ENCODE results near the gene SLC6A3. TPM values are rescaled to one million over a fixed set of nuclear protein-coding genes. Genes with fewer than 3 reads are reported as not detected.

The SLC6A3 gene
- total and polyA plus RNA-seq, 2 of the 13 experiments (the other 11 are each of a cell fraction or from before 2014, with no cell fraction given), result 0.01 TPM; not detected in 1

- Histone ChIP-seq H3K27me3 (ENCODE audit: control insufficient read depth in 1 of 2, insufficient read depth in 2 of 2, low read length in 2 of 2) (peaks cover 23 to 55% of the 10 kb centered on the region in 2 experiments), H3K27ac (ENCODE audit: extremely low read length, insufficient read depth, low read length) (no peak overlapping the region), H3K79me2 (ENCODE audit: insufficient read depth, low read length) (no peaks in the 10 kb centered on the region), H3K4me2 (ENCODE audit: low read depth, low read length) (no peak overlapping the region), H3K9me3 (ENCODE audit: low read length) (no peaks in the 10 kb centered on the region), H3K36me3 (replicated peaks in 1 of 2; ENCODE audit: control insufficient read depth in 1 of 2, insufficient read depth in 2 of 2, low read length in 2 of 2) (no peaks in the 10 kb centered on the region), H4K20me1 (ENCODE audit: insufficient read depth, low read length) (peaks cover 4% of the 10 kb centered on the region; the same call in 1 of the 2 replicates), H3K9ac (ENCODE audit: insufficient read depth, low read depth, low read length) (no peak overlapping the region), H3K4me1 (ENCODE audit: insufficient read depth, low read length) (no peaks in the 10 kb centered on the region), H2AFZ (ENCODE audit: low read length) (no peak overlapping the region), H3K4me3 (replicated peaks in 1 of 3; ENCODE audit: insufficient read depth in 1 of 3, low read depth in 2 of 3, low read length in 3 of 3) (no peak overlapping the region)
- ATAC-seq, result no peak
- TF ChIP-seq HNF4A (CRISPR knock-in tag; IDR thresholded peaks at IDR 0.05), result no peak
- TF ChIP-seq CSRNP2 (CRISPR knock-in tag; conservative IDR thresholded peaks at IDR 0.05; ENCODE audit: low read depth), result no peak
- TF ChIP-seq, protein P1, sequence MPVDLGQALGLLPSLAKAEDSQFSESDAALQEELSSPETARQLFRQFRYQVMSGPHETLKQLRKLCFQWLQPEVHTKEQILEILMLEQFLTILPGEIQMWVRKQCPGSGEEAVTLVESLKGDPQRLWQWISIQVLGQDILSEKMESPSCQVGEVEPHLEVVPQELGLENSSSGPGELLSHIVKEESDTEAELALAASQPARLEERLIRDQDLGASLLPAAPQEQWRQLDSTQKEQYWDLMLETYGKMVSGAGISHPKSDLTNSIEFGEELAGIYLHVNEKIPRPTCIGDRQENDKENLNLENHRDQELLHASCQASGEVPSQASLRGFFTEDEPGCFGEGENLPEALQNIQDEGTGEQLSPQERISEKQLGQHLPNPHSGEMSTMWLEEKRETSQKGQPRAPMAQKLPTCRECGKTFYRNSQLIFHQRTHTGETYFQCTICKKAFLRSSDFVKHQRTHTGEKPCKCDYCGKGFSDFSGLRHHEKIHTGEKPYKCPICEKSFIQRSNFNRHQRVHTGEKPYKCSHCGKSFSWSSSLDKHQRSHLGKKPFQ (CRISPR knock-in tag; IDR thresholded peaks at IDR 0.05; ENCODE audit: insufficient replicate concordance), result no peak
- TF ChIP-seq ZSCAN20 (CRISPR knock-in tag; IDR thresholded peaks at IDR 0.05; ENCODE audit: borderline replicate concordance), result no peak
- 56% methylated on average over 9 of the region's 13 CpGs for WGBS (ENCODE audit: low lambda C conversion rate)
- POLR2A ChIA-PET, result no interaction called here
- BruUV-seq (replicated peaks), result no TSS peak
- in situ Hi-C loops (cut with HindIII; ENCODE audit: extremely low pct_ligation_motif_present, low pct_unique_long_range_greater_than_20kb) (no loop called here), intact Hi-C loops (cut with micrococcal nuclease; ENCODE audit: unreplicated experiment) (no loop called here)
- FAIRE-seq, result no peak
- no peak for DNase-seq (ENCODE audit: low spot score)
- CTCF ChIA-PET (ENCODE audit: low intra/inter-chr PET ratio, low total read pairs), result no interaction called here
Observed at GRCh38 chr5:1413211-1413610, 32.0 kb downstream of the SLC6A3 start.

DNA sequence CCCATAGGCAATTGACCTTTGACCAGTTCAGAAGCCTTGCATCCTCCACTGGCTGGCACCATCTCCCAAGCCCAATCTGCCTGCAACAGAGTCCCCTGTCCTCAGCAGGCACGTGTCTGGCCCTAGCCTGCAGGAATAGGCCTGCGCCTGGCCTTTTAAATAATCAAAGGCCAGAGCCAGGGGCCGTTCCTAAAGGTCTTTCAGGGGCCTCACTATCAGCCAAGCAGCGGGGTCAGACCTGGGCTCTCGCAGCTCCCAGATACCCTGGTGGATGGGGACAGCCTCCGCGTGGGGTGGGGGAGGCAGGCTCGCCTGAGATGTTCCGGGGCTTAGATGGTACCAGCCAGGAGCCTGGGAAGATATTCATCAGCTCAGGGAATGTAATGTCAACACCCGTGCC is 32.6 kb downstream of the SLC6A3 start:
- H3K4me2 ChIP-seq (ENCODE audit: low read depth, low read length), result no peak overlapping the region
- TF ChIP-seq ZNF850 (CRISPR knock-in tag; conservative IDR thresholded peaks at IDR 0.05) (no peak), KDM2A (CRISPR knock-in tag; IDR thresholded peaks at IDR 0.05; ENCODE audit: borderline replicate concordance, low read depth) (no peak), NBN (conservative IDR thresholded peaks at IDR 0.05) (no peak), NR1H2 (CRISPR knock-in tag; IDR thresholded peaks at IDR 0.05; ENCODE audit: borderline replicate concordance, low read depth) (no peak), ZBTB3 (CRISPR knock-in tag; IDR thresholded peaks at IDR 0.05; ENCODE audit: borderline replicate concordance, low read depth) (no peak), ZC3H13 (CRISPR knock-in tag; IDR thresholded peaks at IDR 0.05) (no peak), ZNF891 (CRISPR knock-in tag; IDR thresholded peaks at IDR 0.05) (no peak)
- TF ChIP-seq, protein P2, sequence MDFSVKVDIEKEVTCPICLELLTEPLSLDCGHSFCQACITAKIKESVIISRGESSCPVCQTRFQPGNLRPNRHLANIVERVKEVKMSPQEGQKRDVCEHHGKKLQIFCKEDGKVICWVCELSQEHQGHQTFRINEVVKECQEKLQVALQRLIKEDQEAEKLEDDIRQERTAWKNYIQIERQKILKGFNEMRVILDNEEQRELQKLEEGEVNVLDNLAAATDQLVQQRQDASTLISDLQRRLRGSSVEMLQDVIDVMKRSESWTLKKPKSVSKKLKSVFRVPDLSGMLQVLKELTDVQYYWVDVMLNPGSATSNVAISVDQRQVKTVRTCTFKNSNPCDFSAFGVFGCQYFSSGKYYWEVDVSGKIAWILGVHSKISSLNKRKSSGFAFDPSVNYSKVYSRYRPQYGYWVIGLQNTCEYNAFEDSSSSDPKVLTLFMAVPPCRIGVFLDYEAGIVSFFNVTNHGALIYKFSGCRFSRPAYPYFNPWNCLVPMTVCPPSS (IDR thresholded peaks at IDR 0.05), result no peak
- H4K20me1 ChIP-seq (ENCODE audit: insufficient read depth, low read length), result peaks cover 4% of the 10 kb centered on the region; the same call in 1 of the 2 replicates
- no peak overlapping the region for H3K9ac ChIP-seq (ENCODE audit: insufficient read depth, low read depth, low read length)
- H2AFZ ChIP-seq (ENCODE audit: low read length), result no peak overlapping the region
- ChIA-PET CTCF (ENCODE audit: low intra/inter-chr PET ratio, low total read pairs) (no interaction called here), POLR2A (no interaction called here)
- H3K4me1 ChIP-seq (ENCODE audit: insufficient read depth, low read length), result no peaks in the 10 kb centered on the region
- no peak for DNase-seq (ENCODE audit: low spot score)
- no peak for FAIRE-seq
- 40% methylated on average over 1 of the region's 10 CpGs for WGBS (ENCODE audit: low lambda C conversion rate)
- H3K36me3 ChIP-seq (replicated peaks in 1 of 2; ENCODE audit: control insufficient read depth in 1 of 2, insufficient read depth in 2 of 2, low read length in 2 of 2), result no peaks in the 10 kb centered on the region
- no peak overlapping the region for H3K4me3 ChIP-seq (replicated peaks in 1 of 3; ENCODE audit: insufficient read depth in 1 of 3, low read depth in 2 of 3, low read length in 3 of 3)
- H3K79me2 ChIP-seq (ENCODE audit: insufficient read depth, low read length), result no peaks in the 10 kb centered on the region
- intact Hi-C loops (cut with micrococcal nuclease; ENCODE audit: unreplicated experiment) (no loop called here), in situ Hi-C loops (cut with HindIII; ENCODE audit: extremely low pct_ligation_motif_present, low pct_unique_long_range_greater_than_20kb) (no loop called here)
- H3K27ac ChIP-seq (ENCODE audit: extremely low read length, insufficient read depth, low read length), result no peak overlapping the region
- no TSS peak for BruUV-seq (replicated peaks)
- H3K9me3 ChIP-seq (ENCODE audit: low read length), result no peaks in the 10 kb centered on the region
- no peak for ATAC-seq
- H3K27me3 ChIP-seq (ENCODE audit: control insufficient read depth in 1 of 2, insufficient read depth in 2 of 2, low read length in 2 of 2), result peaks cover 23 to 58% of the 10 kb centered on the region in 2 experiments
